IPS DF 19.7 (cell line): ENCODE results near the gene ENAM.
A peak's percentile ranks its signal among the peaks of the same experiment; 100 is the strongest.
"Not testable (repeated sequence)": the region's sequence is repeated elsewhere in the genome, so short reads cannot be mapped to it uniquely, and the experiment has no call there.

Source experiments
- DNase-seq: peaks from one replicate; pipeline ENCODE4 v3.0.0-alpha.2; 2013; ENCODE audit warnings: low read depth, low spot score

ENAM gene

GRCh38 chr4:70676554-70677090 lies 48.1 kb downstream of the ENAM start:
- no peak for DNase-seq

- DNase-seq, result no peak
Observed at GRCh38 chr4:70678383-70678999, 49.9 kb downstream of the ENAM start.

GRCh38 chr4:70680934-70681333 lies 52.4 kb downstream of the ENAM start:
- no peak for DNase-seq

- no peak for DNase-seq
Observed at GRCh38 chr4:70681704-70682103, 53.2 kb downstream of the ENAM start.

- DNase-seq, result not testable (repeated sequence)
Observed at GRCh38 chr4:70682142-70682541, 53.6 kb downstream of the ENAM start.

GRCh38 chr4:70687392-70687791 lies 58.8 kb downstream of the ENAM start:
- no peak for DNase-seq

GRCh38 chr4:70687821-70688794 lies 59.6 kb downstream of the ENAM start, which contains the start of gene UTP3:
TSS of gene UTP3 (plus strand) at chr4:70688532. CDS start at chr4:70688678, 146 bp downstream.
- DNase-seq, result peak; percentile 96

GRCh38 chr4:70688795-70689231 lies 60.3 kb downstream of the ENAM start:
- no peak for DNase-seq

- DNase-seq, result no peak
Observed at GRCh38 chr4:70691661-70692060, 63.1 kb downstream of the ENAM start.

- DNase-seq, result not testable (repeated sequence)
Observed at GRCh38 chr4:70694633-70695032, 66.1 kb downstream of the ENAM start.
